Endothelial cell of umbilical vein (primary cell): ENCODE measurements around the gene BCAS3. TPM values are rescaled to one million over a fixed set of nuclear protein-coding genes. Genes with fewer than 3 reads are reported as not detected.
A peak's percentile ranks its signal among the peaks of the same experiment; 100 is the strongest.
"Not testable (repeated sequence)": the region's sequence is repeated elsewhere in the genome, so short reads cannot be mapped to it uniquely, and the experiment has no call there.

ENCODE experiments used
- BruUV-seq: library from RNA; stranded (reverse); fragments of 400-500 nt; replicated peaks from 2 replicates; lab custom pipeline; 2021; lab: Mats Ljungman, UMichigan
- CTCF ChIA-PET: fragments of 300-600, 350-600 bp; sonication (Branson Sonifier 250); formaldehyde crosslinking; loops from one replicate; lab custom pipeline; 2021; ENCODE audit warnings: antibody characterized with exemption, inconsistent platforms; lab: Charles Lee
- POLR2A ChIA-PET: fragments of 300-600, 350-600 bp; sonication (Branson Sonifier 250); formaldehyde crosslinking; loops from one replicate; lab custom pipeline; 2021; ENCODE audit warnings: antibody characterized with exemption, inconsistent platforms; lab: Charles Lee
- DNase-seq: peaks from one replicate; pipeline ENCODE4 v3.0.0-alpha.2; 2011; ENCODE audit warnings: low read depth, low spot score
- FAIRE-seq: peaks from 2 replicates; lab custom pipeline; 2011; peaks lifted over from hg19 to GRCh38; lab: Jason Lieb, UNC
- H2AFZ ChIP-seq: 2 replicates; pipeline ENCODE4 v1.6.0; 2012; ENCODE audit warnings: low read depth, low read length, control low read depth, inconsistent platforms
- H3K27ac ChIP-seq: 2 replicates; pipeline ENCODE4 v1.5.1; 2011; ENCODE audit warnings: low read depth, mild to moderate bottlenecking, control low read depth, low read length, moderate library complexity; ENCODE audit not compliant: insufficient read depth
- H3K27me3 ChIP-seq, 2 experiments: 2 replicates each; pipeline versions ENCODE4 v1.6.0 to v1.6.1; 2011; ENCODE audit warnings: low read length in 2 of 2, mixed read lengths in 1 of 2; ENCODE audit not compliant: control insufficient read depth in 2 of 2, insufficient read depth in 2 of 2
- H3K36me3 ChIP-seq, 2 experiments: 2 replicates in 1 of 2; 3 replicates in 1 of 2; pipeline ENCODE4 v1.5.1; 2011; ENCODE audit warnings: low read length in 2 of 2, mild to moderate bottlenecking in 1 of 2, moderate library complexity in 1 of 2; ENCODE audit not compliant: control insufficient read depth in 2 of 2, insufficient read depth in 2 of 2; ENCODE audit errors: extremely low read depth in 1 of 2
- H3K4me1 ChIP-seq: 3 replicates; pipeline ENCODE4 v1.5.1; 2011; ENCODE audit warnings: mild to moderate bottlenecking, low read length; ENCODE audit not compliant: control insufficient read depth, insufficient read depth; ENCODE audit errors: extremely low read depth
- H3K4me2 ChIP-seq: 2 replicates; pipeline ENCODE4 v1.6.1; 2011; ENCODE audit warnings: low read length, control low read depth, mixed read lengths; ENCODE audit not compliant: insufficient read depth
- H3K4me3 ChIP-seq, 3 experiments: fragments of 200-600 bp in 1 of 3; sonication (generic), shearing (Covaris generic) in 1 of 3; replicated peaks in 1 of 3; 2 replicates each; pipeline ENCODE4 v1.5.1; 2011 to 2016; ENCODE audit warnings: control low read depth in 3 of 3, low read length in 3 of 3, mild to moderate bottlenecking in 2 of 3, inconsistent platforms in 1 of 3, low read depth in 1 of 3, moderate library complexity in 1 of 3; ENCODE audit not compliant: insufficient read depth in 1 of 3
- H3K79me2 ChIP-seq: 2 replicates; pipeline ENCODE4 v1.6.0; 2012; ENCODE audit warnings: low read length, inconsistent platforms; ENCODE audit not compliant: control insufficient read depth, insufficient read depth
- H3K9ac ChIP-seq: replicated peaks from 2 replicates; pipeline ENCODE3; 2011; ENCODE audit warnings: low read length, control low read depth; ENCODE audit not compliant: insufficient read depth; ENCODE audit errors: extremely low read depth
- H3K9me1 ChIP-seq: replicated peaks from 3 replicates; pipeline ENCODE4 v1.6.0; 2011; ENCODE audit warnings: mild to moderate bottlenecking, low read length; ENCODE audit not compliant: control insufficient read depth, insufficient read depth; ENCODE audit errors: extremely low read depth
- H3K9me3 ChIP-seq: replicated peaks from 2 replicates; pipeline ENCODE4 v1.5.1; 2012; ENCODE audit warnings: low read length, inconsistent platforms; ENCODE audit not compliant: control insufficient read depth, insufficient read depth
- H4K20me1 ChIP-seq: replicated peaks from 2 replicates; pipeline ENCODE3; 2011; ENCODE audit warnings: mild to moderate bottlenecking, low read length; ENCODE audit not compliant: control insufficient read depth, insufficient read depth; ENCODE audit errors: extremely low read depth
- EZH2 ChIP-seq: IDR thresholded peaks from 2 replicates; pipeline ENCODE4 v1.6.1; 2012; ENCODE audit warnings: borderline replicate concordance, low read depth, mild to moderate bottlenecking, moderate library complexity, low read length, inconsistent platforms; ENCODE audit not compliant: severe bottlenecking
- FOS ChIP-seq: IDR thresholded peaks from 2 replicates; pipeline ENCODE4 v1.6.1; 2011; ENCODE audit warnings: mild to moderate bottlenecking, low read length, moderate library complexity, borderline replicate concordance; ENCODE audit not compliant: insufficient read depth
- JUN ChIP-seq: IDR thresholded peaks from 2 replicates; pipeline ENCODE4 v1.6.1; 2011; ENCODE audit warnings: borderline replicate concordance, low read depth; ENCODE audit not compliant: insufficient read length, insufficient read depth
- MYC ChIP-seq: IDR thresholded peaks from one replicate; pipeline ENCODE4 v1.6.1; 2011; ENCODE audit warnings: mild to moderate bottlenecking, low read depth, low read length
- POLR2AphosphoS5 ChIP-seq: IDR thresholded peaks from 2 replicates; pipeline ENCODE4 v1.6.1; 2012; ENCODE audit warnings: low read depth, mild to moderate bottlenecking, control low read depth, low read length, moderate library complexity; ENCODE audit not compliant: insufficient read depth
- dilution Hi-C: fragments of 300-500 bp; cut with MboI; formaldehyde crosslinking; loops from one replicate; pipeline ENCODE4 v1.15.0; 2019; ENCODE audit warnings: low sequenced_read_pairs; ENCODE audit not compliant: extremely low pct_ligation_motif_present
- intact Hi-C: fragments of 100-400 bp; cut with micrococcal nuclease; formaldehyde crosslinking; loops from one replicate; pipeline ENCODE4 v1.10.0; 2022
- polyA plus RNA-seq, 4 experiments: library from polyadenylated mRNA; depleted of rRNA in 3 of 4; stranded (reverse) in 3 of 4; unstranded in 1 of 4; fragments of >200 nt; gene quantifications; 2 replicates each; pipeline versions ENCODE4 v1.2.1 to v1.2.3, GENCODE V29; 2011 to 2012; ENCODE audit warnings: missing spikeins in 1 of 4
- total RNA-seq: library from RNA; stranded (reverse); gene quantifications from 2 replicates; pipeline ENCODE4 v1.2.3, GENCODE V29; 2021
- TF ChIP-seq, protein P1 (sequence below): IDR thresholded peaks from 2 replicates; pipeline ENCODE4 v1.6.1; 2011; ENCODE audit not compliant: insufficient read depth, insufficient read length
- TF ChIP-seq, protein P2 (sequence below), 2 donors: IDR thresholded peaks; 1 replicate in 1 of 2; 2 replicates in 1 of 2; pipeline ENCODE4 v1.5.1; 2011; ENCODE audit warnings: low read length in 2 of 2, mild to moderate bottlenecking in 2 of 2, moderate library complexity in 2 of 2, control low read depth in 1 of 2, inconsistent platforms in 1 of 2, low read depth in 1 of 2; ENCODE audit not compliant: insufficient read depth in 1 of 2; ENCODE audit errors: extremely low read depth in 1 of 2

The BCAS3 gene
- total and polyA plus RNA-seq, 2 donors (not counting 3 experiments of a cell fraction or from before 2014, with no cell fraction given) = 8.2 to 16.0 TPM

DNA sequence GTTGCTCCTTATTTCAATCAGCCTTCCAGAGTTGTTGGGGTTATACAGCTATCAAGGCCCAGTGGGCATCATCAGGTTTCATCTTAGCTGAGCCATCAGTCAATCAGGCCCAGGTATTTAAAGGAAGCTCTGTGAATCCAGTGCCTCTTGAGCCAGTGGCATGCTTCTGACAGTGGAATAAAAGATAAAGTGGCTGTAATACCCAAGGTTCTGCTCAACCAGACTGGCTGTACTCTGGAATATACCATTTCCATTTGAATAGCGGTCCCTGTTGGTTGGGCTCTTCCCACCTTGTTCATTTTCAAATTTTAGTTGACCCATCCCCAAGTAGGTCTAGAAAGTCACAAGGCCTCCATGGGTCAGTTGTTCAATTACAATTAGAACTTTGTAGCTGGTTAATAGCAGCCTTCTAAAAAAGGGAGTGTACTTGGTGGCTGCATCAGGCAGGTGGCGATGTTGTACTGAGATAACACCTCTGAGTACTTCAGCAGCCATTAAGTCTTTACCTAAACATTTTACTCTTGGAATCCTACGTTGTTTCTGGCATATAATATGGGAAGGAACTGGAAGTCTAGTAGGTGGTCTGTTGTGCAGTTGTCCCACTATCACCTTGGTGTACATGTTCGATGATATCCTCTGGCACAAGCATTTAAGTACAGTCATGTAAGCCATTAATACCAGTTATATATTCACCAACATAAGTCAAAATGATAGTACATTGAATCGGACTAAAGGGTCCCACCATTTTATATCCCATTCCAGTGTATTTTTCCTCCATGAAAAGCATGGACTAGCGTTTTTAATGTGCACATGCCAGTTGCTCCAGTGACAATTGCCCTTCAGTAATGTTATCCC is 294.1 kb downstream of the BCAS3 start:
- Histone ChIP-seq H3K4me1 (no peaks in the 10 kb centered on the region), H3K9ac (no peak overlapping the region), H3K27me3 (no peaks in the 10 kb centered on the region), H4K20me1 (no peaks in the 10 kb centered on the region), H3K4me2 (no peak overlapping the region), H3K9me3 (no peaks in the 10 kb centered on the region), H2AFZ (no peak overlapping the region), H3K4me3 (no peak overlapping the region), H3K79me2 (no peaks in the 10 kb centered on the region), H3K9me1 (no peaks in the 10 kb centered on the region), H3K36me3 (no peaks in the 10 kb centered on the region), H3K27ac (no peak overlapping the region)
- TF ChIP-seq JUN = no peak
- no peak for TF ChIP-seq FOS
- TF ChIP-seq, protein P1, sequence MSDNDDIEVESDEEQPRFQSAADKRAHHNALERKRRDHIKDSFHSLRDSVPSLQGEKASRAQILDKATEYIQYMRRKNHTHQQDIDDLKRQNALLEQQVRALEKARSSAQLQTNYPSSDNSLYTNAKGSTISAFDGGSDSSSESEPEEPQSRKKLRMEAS = no peak
- no peak for TF ChIP-seq POLR2AphosphoS5
- TF ChIP-seq MYC = no peak
- no peak for TF ChIP-seq EZH2
- TF ChIP-seq, protein P2, sequence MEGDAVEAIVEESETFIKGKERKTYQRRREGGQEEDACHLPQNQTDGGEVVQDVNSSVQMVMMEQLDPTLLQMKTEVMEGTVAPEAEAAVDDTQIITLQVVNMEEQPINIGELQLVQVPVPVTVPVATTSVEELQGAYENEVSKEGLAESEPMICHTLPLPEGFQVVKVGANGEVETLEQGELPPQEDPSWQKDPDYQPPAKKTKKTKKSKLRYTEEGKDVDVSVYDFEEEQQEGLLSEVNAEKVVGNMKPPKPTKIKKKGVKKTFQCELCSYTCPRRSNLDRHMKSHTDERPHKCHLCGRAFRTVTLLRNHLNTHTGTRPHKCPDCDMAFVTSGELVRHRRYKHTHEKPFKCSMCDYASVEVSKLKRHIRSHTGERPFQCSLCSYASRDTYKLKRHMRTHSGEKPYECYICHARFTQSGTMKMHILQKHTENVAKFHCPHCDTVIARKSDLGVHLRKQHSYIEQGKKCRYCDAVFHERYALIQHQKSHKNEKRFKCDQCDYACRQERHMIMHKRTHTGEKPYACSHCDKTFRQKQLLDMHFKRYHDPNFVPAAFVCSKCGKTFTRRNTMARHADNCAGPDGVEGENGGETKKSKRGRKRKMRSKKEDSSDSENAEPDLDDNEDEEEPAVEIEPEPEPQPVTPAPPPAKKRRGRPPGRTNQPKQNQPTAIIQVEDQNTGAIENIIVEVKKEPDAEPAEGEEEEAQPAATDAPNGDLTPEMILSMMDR (IDR thresholded peaks at IDR 0.05; ENCODE audit: extremely low read depth in 1 of 2, insufficient read depth in 1 of 2, low read depth in 1 of 2, low read length in 2 of 2) = peak; percentile 57 to 69
- dilution Hi-C loops (no loop called here), intact Hi-C loops (loop anchor here (1.0 kb wide), 2 partner anchors 419 to 438 kb away; no protein-coding TSS in a partner anchor)
- FAIRE-seq (peak; percentile 72), DNase-seq (peak; percentile 56)
- CTCF ChIA-PET = interaction anchor here (0.5 to 2.6 kb wide), 42 partner anchors 9 to 621 kb away, joined by 3 to 31 read pairs (median 4); no protein-coding TSS in a partner anchor
- no TSS peak for BruUV-seq
- POLR2A ChIA-PET = no interaction called here

DNA sequence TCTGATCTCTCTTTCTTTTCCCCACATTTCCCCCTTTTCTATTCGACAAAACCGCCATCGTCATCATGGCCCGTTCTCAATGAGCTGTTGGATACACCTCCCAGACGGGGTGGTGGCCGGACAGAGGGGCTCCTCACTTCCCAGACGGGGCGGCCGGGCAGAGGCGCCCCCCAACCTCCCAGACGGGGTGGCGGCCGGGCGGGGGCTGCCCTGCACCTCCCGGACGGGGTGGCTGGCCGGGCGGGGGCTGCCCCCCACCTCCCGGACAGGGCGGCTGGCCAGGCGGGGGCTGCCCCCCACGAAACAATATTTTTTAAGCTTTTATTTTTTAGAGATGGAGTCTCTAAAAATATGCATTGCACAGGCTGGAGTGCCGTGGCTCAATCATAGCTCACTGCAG is 299.2 kb downstream of the BCAS3 start:
- H3K9me1 ChIP-seq, H3K36me3 ChIP-seq, BruUV-seq, H4K20me1 ChIP-seq, intact Hi-C loops, H3K79me2 ChIP-seq, H3K4me3 ChIP-seq, H3K9ac ChIP-seq, H2AFZ ChIP-seq, POLR2A ChIA-PET, DNase-seq, FAIRE-seq, H3K9me3 ChIP-seq, H3K4me1 ChIP-seq, H3K27me3 ChIP-seq, H3K27ac ChIP-seq, H3K4me2 ChIP-seq, CTCF ChIA-PET, dilution Hi-C loops: not testable (repeated sequence)
